Loucy (cell line): ENCODE measurements around the gene CYP2E1.

Source experiments
- CTCF ChIP-seq: fragments of 200-600 bp; sonication (generic); conservative IDR thresholded peaks from 2 replicates; pipeline ENCODE4 v1.5.1; 2014; ENCODE audit warnings: mild to moderate bottlenecking, antibody characterized with exemption, low read length
- EZH2phosphoT487 ChIP-seq: fragments of 200-600 bp; IDR thresholded peaks from 2 replicates; pipeline ENCODE4 v1.6.1; 2018; ENCODE audit warnings: antibody characterized with exemption, mild to moderate bottlenecking, moderate library complexity, borderline replicate concordance

GRCh38 chr10:133530506-133530905 lies 3.3 kb downstream of the CYP2E1 start:
- TF ChIP-seq CTCF: no peak
- no peak for TF ChIP-seq EZH2phosphoT487
